GM10266 (cell line): ENCODE data around the gene TTLL9.

ENCODE experiments used
- DNase-seq: peaks from one replicate; pipeline ENCODE4 v3.0.0; 2012; ENCODE audit errors: extremely low spot score
- CTCF ChIP-seq: IDR thresholded peaks from 2 replicates; pipeline ENCODE4 v1.5.1; 2012; ENCODE audit warnings: mild to moderate bottlenecking, low read depth; ENCODE audit not compliant: control insufficient read depth, insufficient read depth; ENCODE audit errors: missing control alignments

Gene TTLL9

GRCh38 chr20:31975874-31976273, 105.4 kb downstream of the TTLL9 start:
- TF ChIP-seq CTCF, result no peak
- no peak for DNase-seq

GRCh38 chr20:31977080-31977479, 106.6 kb downstream of the TTLL9 start:
- TF ChIP-seq CTCF, result no peak
- no peak for DNase-seq

GRCh38 chr20:31979713-31980426, 109.4 kb downstream of the TTLL9 start:
- no peak for DNase-seq
- TF ChIP-seq CTCF, result no peak

GRCh38 chr20:31981784-31982183, 111.3 kb downstream of the TTLL9 start:
- DNase-seq, result no peak
- TF ChIP-seq CTCF, result no peak

GRCh38 chr20:31984981-31985471, 114.6 kb downstream of the TTLL9 start:
- no peak for DNase-seq
- TF ChIP-seq CTCF, result no peak

GRCh38 chr20:31987744-31988143, 117.3 kb downstream of the TTLL9 start:
- no peak for TF ChIP-seq CTCF
- DNase-seq, result no peak

GRCh38 chr20:31988430-31989015, 118.1 kb downstream of the TTLL9 start:
- DNase-seq, result no peak
- no peak for TF ChIP-seq CTCF
